Measurements from ENCODE around the gene ZBTB2.

ZBTB2 gene

GRCh38 chr6:151338651-151339200 is 52.6 kb downstream of the ZBTB2 start:
- Histone ChIP-seq H3K79me2 (no peaks in the 10 kb centered on the region), H3K9ac (no peak overlapping the region), H3K27me3 (ENCODE audit: control insufficient read depth, insufficient read depth, low read length) (no peaks in the 10 kb centered on the region), H3K27ac (no peak overlapping the region), H3K9me3 (ENCODE audit: control insufficient read depth, low read length) (no peaks in the 10 kb centered on the region), H3K4me3 (ENCODE audit: low read depth, low read length) (no peak overlapping the region), H3K4me2 (ENCODE audit: low read length) (no peak overlapping the region), H3K4me1 (no peaks in the 10 kb centered on the region), H2AFZ (no peak overlapping the region), H3K36me3 (ENCODE audit: control insufficient read depth, insufficient read depth, low read length) (no peaks in the 10 kb centered on the region)
- no peak for TF ChIP-seq CTCF (IDR thresholded peaks at IDR 0.05)

- Histone ChIP-seq H3K9ac (no peak overlapping the region), H3K4me2 (ENCODE audit: low read length) (no peak overlapping the region), H2AFZ (no peak overlapping the region), H3K36me3 (ENCODE audit: control insufficient read depth, insufficient read depth, low read length) (no peaks in the 10 kb centered on the region), H3K27me3 (ENCODE audit: control insufficient read depth, insufficient read depth, low read length) (no peaks in the 10 kb centered on the region), H3K79me2 (no peaks in the 10 kb centered on the region), H3K27ac (no peak overlapping the region), H3K9me3 (ENCODE audit: control insufficient read depth, low read length) (no peaks in the 10 kb centered on the region), H3K4me3 (ENCODE audit: low read depth, low read length) (no peak overlapping the region), H3K4me1 (no peaks in the 10 kb centered on the region)
- TF ChIP-seq CTCF (IDR thresholded peaks at IDR 0.05): no peak
These were observed 55.4 kb downstream of the ZBTB2 start for GRCh38 chr6:151335930-151336329.

GRCh38 chr6:151330130-151330696 is 61.1 kb downstream of the ZBTB2 start:
- Histone ChIP-seq H3K4me1 (no peaks in the 10 kb centered on the region), H3K79me2 (no peaks in the 10 kb centered on the region), H3K4me3 (ENCODE audit: low read depth, low read length) (no peak overlapping the region), H3K9ac (no peak overlapping the region), H3K4me2 (ENCODE audit: low read length) (no peak overlapping the region), H3K9me3 (ENCODE audit: control insufficient read depth, low read length) (no peaks in the 10 kb centered on the region), H3K36me3 (ENCODE audit: control insufficient read depth, insufficient read depth, low read length) (no peaks in the 10 kb centered on the region), H3K27ac (no peak overlapping the region), H2AFZ (no peak overlapping the region), H3K27me3 (ENCODE audit: control insufficient read depth, insufficient read depth, low read length) (no peaks in the 10 kb centered on the region)
- no peak for TF ChIP-seq CTCF (IDR thresholded peaks at IDR 0.05)

GRCh38 chr6:151327101-151327500 is 64.3 kb downstream of the ZBTB2 start:
- Histone ChIP-seq H3K4me3 (ENCODE audit: low read depth, low read length) (no peak overlapping the region), H3K9me3 (ENCODE audit: control insufficient read depth, low read length) (no peaks in the 10 kb centered on the region), H3K79me2 (no peaks in the 10 kb centered on the region), H2AFZ (no peak overlapping the region), H3K36me3 (ENCODE audit: control insufficient read depth, insufficient read depth, low read length) (no peaks in the 10 kb centered on the region), H3K9ac (no peak overlapping the region), H3K4me1 (no peaks in the 10 kb centered on the region), H3K27me3 (ENCODE audit: control insufficient read depth, insufficient read depth, low read length) (no peaks in the 10 kb centered on the region), H3K27ac (no peak overlapping the region), H3K4me2 (ENCODE audit: low read length) (no peak overlapping the region)
- TF ChIP-seq CTCF (IDR thresholded peaks at IDR 0.05): no peak

Measured in parathyroid adenoma (tissue), 2 donors.